SK-N-SH treated with all-trans-retinoic acid at 6 μM for 48 hours (cell line): ENCODE data around the gene AHCYL2.

Experiments used
- ATAC-seq: fragments of 200-7000 bp; cut with Tn5 transposase; 3 replicates; pipeline ENCODE4 v1.9.1; 2020; ENCODE audit warnings: mild to moderate bottlenecking, moderate library complexity
- BACH2 ChIP-seq: fragments of 250-450 bp; sonication (Bioruptor Pico); IDR thresholded peaks from 2 replicates; pipeline ENCODE4 v1.9.0; 2021; ENCODE audit warnings: mild to moderate bottlenecking, borderline replicate concordance
- CSDC2 ChIP-seq: fragments of 250-450 bp; sonication (Bioruptor Pico); IDR thresholded peaks from 2 replicates; pipeline ENCODE4 v1.5.0; 2020; ENCODE audit warnings: mild to moderate bottlenecking, moderate library complexity
- ESRRG ChIP-seq: fragments of 250-450 bp; sonication (Bioruptor Pico); IDR thresholded peaks from 2 replicates; pipeline ENCODE4 v1.6.1; 2021; ENCODE audit warnings: mild to moderate bottlenecking
- GLIS3 ChIP-seq: fragments of 250-450 bp; sonication (Bioruptor Pico); IDR thresholded peaks from 2 replicates; pipeline ENCODE4 v1.5.0; 2020; ENCODE audit warnings: mild to moderate bottlenecking, moderate library complexity
- ISL1 ChIP-seq: fragments of 250-450 bp; sonication (Bioruptor Pico); IDR thresholded peaks from 2 replicates; pipeline ENCODE4 v2.1.2; 2022; ENCODE audit warnings: mild to moderate bottlenecking, moderate library complexity
- OSR1 ChIP-seq: fragments of 250-450 bp; sonication (Bioruptor Pico); IDR thresholded peaks from 2 replicates; pipeline ENCODE4 v1.8.0; 2022; ENCODE audit warnings: moderate library complexity, mild to moderate bottlenecking, inconsistent platforms
- PPARA ChIP-seq: fragments of 250-450 bp; sonication (Bioruptor Pico); IDR thresholded peaks from 2 replicates; pipeline ENCODE4 v1.5.0; 2020; ENCODE audit warnings: mild to moderate bottlenecking, borderline replicate concordance
- TCF4 ChIP-seq: fragments of 250-450 bp; sonication (Bioruptor Pico); IDR thresholded peaks from 2 replicates; pipeline ENCODE4 v1.8.0; 2021; ENCODE audit warnings: mild to moderate bottlenecking, moderate library complexity, borderline replicate concordance
- TOX ChIP-seq: fragments of 250-450 bp; sonication (Bioruptor Pico); IDR thresholded peaks from 2 replicates; pipeline ENCODE4 v1.8.0; 2021; ENCODE audit warnings: mild to moderate bottlenecking, moderate library complexity, borderline replicate concordance
- ZC3H10 ChIP-seq: fragments of 250-450 bp; sonication (Bioruptor Pico); IDR thresholded peaks from 2 replicates; pipeline ENCODE4 v1.5.1; 2021; ENCODE audit warnings: mild to moderate bottlenecking, moderate library complexity
- ZFP3 ChIP-seq: fragments of 250-450 bp; sonication (Bioruptor Pico); IDR thresholded peaks from 2 replicates; pipeline ENCODE4 v1.5.0; 2020; ENCODE audit warnings: mild to moderate bottlenecking, moderate library complexity
- ZFP30 ChIP-seq: fragments of 450-650 bp; formaldehyde crosslinking; IDR thresholded peaks from 2 replicates; pipeline ENCODE4 v1.5.0; 2022; ENCODE audit warnings: mild to moderate bottlenecking, moderate library complexity
- ZNF565 ChIP-seq: fragments of 450-650 bp; formaldehyde crosslinking; conservative IDR thresholded peaks from 2 replicates; pipeline ENCODE4 v1.5.0; 2020; ENCODE audit warnings: low read depth, mild to moderate bottlenecking, moderate library complexity
- ZNF70 ChIP-seq: fragments of 450-650 bp; formaldehyde crosslinking; IDR thresholded peaks from 2 replicates; pipeline ENCODE4 v1.5.0; 2020; ENCODE audit warnings: mild to moderate bottlenecking, moderate library complexity
- ZNF8 ChIP-seq: fragments of 450-650 bp; formaldehyde crosslinking; IDR thresholded peaks from 2 replicates; pipeline ENCODE4 v1.5.0; 2020; ENCODE audit warnings: mild to moderate bottlenecking, moderate library complexity
- TF ChIP-seq, protein P1 (sequence below): fragments of 250-450 bp; sonication (Bioruptor Pico); IDR thresholded peaks from 2 replicates; pipeline ENCODE4 v1.5.1; 2020; ENCODE audit warnings: low read depth, mild to moderate bottlenecking, moderate library complexity
- TF ChIP-seq, protein P2 (sequence below): fragments of 250-450 bp; sonication (Bioruptor Pico); IDR thresholded peaks from 2 replicates; pipeline ENCODE4 v1.8.0; 2020; ENCODE audit warnings: mild to moderate bottlenecking, moderate library complexity, borderline replicate concordance
- TF ChIP-seq, protein P3 (sequence below): fragments of 250-450 bp; sonication (Bioruptor Pico); IDR thresholded peaks from 2 replicates; pipeline ENCODE4 v1.8.0; 2021; ENCODE audit warnings: low read depth, mild to moderate bottlenecking, moderate library complexity, borderline replicate concordance
- TF ChIP-seq, protein P4 (sequence below): fragments of 250-450 bp; sonication (Bioruptor Pico); IDR thresholded peaks from 2 replicates; pipeline ENCODE4 v1.5.0; 2020; ENCODE audit warnings: mild to moderate bottlenecking, moderate library complexity

The AHCYL2 gene

DNA sequence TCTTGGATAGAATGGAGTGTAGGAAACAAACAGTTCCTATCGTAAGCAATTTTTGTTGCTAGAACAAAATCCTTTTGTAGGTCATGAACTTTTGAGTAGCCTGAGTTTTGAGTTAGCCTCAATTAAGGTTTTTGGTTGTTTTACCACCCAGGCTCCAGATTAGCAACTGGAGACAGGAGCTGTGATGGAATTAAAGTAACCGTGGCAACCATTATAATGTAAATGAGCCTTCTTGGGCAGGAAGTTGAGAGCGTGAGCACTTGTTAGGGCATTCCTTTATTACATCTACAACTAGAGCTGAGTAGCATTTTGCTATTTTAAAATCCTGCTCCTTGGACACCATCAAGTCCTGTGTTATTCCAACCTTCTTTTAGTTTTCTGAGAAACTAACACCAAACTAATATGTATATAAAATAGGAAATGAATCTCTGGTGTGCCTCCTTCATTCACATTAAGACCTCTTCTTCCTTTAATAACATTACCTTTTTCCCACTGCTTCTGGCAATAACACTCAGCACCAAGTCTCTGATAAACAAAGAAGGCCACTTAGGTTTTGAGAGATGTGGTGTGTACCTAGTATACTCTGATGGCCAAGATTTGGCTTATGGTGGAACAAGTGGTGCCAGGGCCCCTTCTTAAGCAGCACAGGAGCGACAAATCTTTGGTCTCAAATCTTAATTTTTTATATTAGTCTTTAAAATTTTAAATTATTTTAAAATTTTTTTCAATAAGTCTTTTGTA, 34.0 kb downstream of the AHCYL2 start:
- TF ChIP-seq ZNF8 (no peak), ZC3H10 (CRISPR knock-in tag) (no peak), ZNF70 (no peak)
- TF ChIP-seq, all 23 proteins: peak for 0

DNA sequence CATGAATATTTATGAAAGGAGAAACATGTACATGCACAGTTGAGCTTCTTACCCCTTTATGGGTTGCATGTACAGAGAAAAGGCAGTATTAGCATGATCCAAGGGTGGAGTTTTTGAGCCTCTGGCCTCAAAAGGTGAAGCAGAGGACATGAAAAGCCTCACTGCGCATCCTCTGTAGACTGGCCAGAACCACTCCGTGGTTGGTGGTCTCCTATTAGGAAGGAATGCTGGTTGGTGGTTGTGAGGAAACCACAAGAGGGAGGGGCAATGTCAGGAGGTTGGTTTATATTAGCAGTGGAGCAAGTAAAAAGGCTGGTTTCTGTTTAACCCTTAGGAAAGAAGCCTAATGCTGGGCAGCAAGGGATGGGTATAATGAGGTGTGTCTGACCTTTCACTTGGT, 37.5 kb downstream of the AHCYL2 start:
- TF ChIP-seq ZNF565 = no peak

More for the DNA sequence above, 34.0 kb downstream of the AHCYL2 start:
- ATAC-seq = no peak

DNA sequence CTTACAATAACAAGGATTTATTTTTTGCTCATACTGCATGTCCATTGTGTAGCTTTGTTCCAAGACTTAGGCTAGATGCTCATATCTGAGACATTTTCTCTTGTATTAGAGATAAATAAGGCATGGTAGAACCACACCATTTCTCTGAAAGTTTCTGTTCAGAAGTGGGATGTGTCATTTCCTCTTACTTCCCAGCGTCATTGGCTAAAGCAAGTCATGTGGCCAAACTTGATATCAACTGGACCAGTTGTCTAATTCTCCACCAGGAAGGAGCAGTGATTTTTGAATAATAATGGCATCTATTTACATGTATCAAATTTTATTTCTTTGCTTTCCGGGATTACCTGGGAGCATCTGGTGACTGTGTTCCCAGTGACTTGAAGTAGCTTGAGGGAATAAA, 38.3 kb downstream of the AHCYL2 start:
- ATAC-seq = no peak
- TF ChIP-seq GLIS3 (CRISPR knock-in tag) (no peak), ZNF565 (no peak), ZNF8 (no peak), ZFP3 (no peak), TCF4 (CRISPR knock-in tag) (no peak), PPARA (CRISPR knock-in tag) (no peak), OSR1 (CRISPR knock-in tag) (no peak), ZFP30 (CRISPR knock-in tag) (no peak)
- TF ChIP-seq, protein P1, sequence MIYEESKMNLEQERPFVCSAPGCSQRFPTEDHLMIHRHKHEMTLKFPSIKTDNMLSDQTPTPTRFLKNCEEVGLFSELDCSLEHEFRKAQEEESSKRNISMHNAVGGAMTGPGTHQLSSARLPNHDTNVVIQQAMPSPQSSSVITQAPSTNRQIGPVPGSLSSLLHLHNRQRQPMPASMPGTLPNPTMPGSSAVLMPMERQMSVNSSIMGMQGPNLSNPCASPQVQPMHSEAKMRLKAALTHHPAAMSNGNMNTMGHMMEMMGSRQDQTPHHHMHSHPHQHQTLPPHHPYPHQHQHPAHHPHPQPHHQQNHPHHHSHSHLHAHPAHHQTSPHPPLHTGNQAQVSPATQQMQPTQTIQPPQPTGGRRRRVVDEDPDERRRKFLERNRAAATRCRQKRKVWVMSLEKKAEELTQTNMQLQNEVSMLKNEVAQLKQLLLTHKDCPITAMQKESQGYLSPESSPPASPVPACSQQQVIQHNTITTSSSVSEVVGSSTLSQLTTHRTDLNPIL = no peak
- TF ChIP-seq, protein P2, sequence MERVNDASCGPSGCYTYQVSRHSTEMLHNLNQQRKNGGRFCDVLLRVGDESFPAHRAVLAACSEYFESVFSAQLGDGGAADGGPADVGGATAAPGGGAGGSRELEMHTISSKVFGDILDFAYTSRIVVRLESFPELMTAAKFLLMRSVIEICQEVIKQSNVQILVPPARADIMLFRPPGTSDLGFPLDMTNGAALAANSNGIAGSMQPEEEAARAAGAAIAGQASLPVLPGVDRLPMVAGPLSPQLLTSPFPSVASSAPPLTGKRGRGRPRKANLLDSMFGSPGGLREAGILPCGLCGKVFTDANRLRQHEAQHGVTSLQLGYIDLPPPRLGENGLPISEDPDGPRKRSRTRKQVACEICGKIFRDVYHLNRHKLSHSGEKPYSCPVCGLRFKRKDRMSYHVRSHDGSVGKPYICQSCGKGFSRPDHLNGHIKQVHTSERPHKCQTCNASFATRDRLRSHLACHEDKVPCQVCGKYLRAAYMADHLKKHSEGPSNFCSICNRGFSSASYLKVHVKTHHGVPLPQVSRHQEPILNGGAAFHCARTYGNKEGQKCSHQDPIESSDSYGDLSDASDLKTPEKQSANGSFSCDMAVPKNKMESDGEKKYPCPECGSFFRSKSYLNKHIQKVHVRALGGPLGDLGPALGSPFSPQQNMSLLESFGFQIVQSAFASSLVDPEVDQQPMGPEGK (CRISPR knock-in tag) = no peak
- TF ChIP-seq, protein P3, sequence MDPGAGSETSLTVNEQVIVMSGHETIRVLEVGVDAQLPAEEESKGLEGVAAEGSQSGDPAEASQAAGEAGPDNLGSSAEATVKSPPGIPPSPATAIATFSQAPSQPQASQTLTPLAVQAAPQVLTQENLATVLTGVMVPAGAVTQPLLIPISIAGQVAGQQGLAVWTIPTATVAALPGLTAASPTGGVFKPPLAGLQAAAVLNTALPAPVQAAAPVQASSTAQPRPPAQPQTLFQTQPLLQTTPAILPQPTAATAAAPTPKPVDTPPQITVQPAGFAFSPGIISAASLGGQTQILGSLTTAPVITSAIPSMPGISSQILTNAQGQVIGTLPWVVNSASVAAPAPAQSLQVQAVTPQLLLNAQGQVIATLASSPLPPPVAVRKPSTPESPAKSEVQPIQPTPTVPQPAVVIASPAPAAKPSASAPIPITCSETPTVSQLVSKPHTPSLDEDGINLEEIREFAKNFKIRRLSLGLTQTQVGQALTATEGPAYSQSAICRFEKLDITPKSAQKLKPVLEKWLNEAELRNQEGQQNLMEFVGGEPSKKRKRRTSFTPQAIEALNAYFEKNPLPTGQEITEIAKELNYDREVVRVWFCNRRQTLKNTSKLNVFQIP = no peak

More for the DNA sequence above, 37.5 kb downstream of the AHCYL2 start:
- no peak for ATAC-seq

DNA sequence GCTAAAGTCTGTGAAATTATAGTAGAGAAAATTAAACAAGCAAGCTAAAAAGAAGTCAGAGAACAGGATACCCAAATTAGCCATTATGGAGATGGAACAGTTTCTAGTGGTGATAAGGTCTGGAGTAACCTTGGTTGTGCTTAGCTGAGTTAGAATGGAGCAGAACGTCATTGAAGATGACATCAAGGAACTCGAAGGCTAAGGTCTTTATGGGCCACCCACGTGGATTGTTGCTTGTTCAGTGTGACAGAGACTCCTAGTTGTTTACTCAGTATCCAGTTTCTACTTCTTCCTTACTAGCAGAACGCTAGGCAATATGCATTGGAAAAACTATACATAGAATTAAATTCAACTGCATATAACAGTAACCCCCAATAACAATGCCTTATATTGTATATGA, 39.7 kb downstream of the AHCYL2 start:
- TF ChIP-seq BACH2 (CRISPR knock-in tag) = no peak
- no peak for TF ChIP-seq CSDC2 (CRISPR knock-in tag)
- TF ChIP-seq ISL1 (CRISPR knock-in tag) = no peak
- no peak for TF ChIP-seq ZNF565
- TF ChIP-seq TOX = no peak
- TF ChIP-seq, protein P4, sequence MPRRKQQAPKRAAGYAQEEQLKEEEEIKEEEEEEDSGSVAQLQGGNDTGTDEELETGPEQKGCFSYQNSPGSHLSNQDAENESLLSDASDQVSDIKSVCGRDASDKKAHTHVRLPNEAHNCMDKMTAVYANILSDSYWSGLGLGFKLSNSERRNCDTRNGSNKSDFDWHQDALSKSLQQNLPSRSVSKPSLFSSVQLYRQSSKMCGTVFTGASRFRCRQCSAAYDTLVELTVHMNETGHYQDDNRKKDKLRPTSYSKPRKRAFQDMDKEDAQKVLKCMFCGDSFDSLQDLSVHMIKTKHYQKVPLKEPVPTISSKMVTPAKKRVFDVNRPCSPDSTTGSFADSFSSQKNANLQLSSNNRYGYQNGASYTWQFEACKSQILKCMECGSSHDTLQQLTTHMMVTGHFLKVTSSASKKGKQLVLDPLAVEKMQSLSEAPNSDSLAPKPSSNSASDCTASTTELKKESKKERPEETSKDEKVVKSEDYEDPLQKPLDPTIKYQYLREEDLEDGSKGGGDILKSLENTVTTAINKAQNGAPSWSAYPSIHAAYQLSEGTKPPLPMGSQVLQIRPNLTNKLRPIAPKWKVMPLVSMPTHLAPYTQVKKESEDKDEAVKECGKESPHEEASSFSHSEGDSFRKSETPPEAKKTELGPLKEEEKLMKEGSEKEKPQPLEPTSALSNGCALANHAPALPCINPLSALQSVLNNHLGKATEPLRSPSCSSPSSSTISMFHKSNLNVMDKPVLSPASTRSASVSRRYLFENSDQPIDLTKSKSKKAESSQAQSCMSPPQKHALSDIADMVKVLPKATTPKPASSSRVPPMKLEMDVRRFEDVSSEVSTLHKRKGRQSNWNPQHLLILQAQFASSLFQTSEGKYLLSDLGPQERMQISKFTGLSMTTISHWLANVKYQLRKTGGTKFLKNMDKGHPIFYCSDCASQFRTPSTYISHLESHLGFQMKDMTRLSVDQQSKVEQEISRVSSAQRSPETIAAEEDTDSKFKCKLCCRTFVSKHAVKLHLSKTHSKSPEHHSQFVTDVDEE (CRISPR knock-in tag) = no peak
- TF ChIP-seq TCF4 (CRISPR knock-in tag) = no peak
- TF ChIP-seq, protein P3 = no peak
- no peak for TF ChIP-seq ESRRG (CRISPR knock-in tag)
- TF ChIP-seq, protein P2 (CRISPR knock-in tag) = no peak
- TF ChIP-seq ZNF70 = no peak
- TF ChIP-seq, all 23 proteins: peak for 0

More for the DNA sequence above, 39.7 kb downstream of the AHCYL2 start:
- ATAC-seq = no peak
